Right lobe of liver (tissue), 4 donors: Measurements from ENCODE around the gene TBL1Y.
"Not testable (repeated sequence)": the region's sequence is repeated elsewhere in the genome, so short reads cannot be mapped to it uniquely, and the experiment has no call there.

Source experiments
- POLR2A ChIP-seq: fragments of 450-650 bp; IDR thresholded peaks from one replicate; pipeline ENCODE4 v1.6.1; 2017; ENCODE audit warnings: antibody characterized with exemption, mild to moderate bottlenecking
- TF ChIP-seq, protein P1 (sequence below), 4 donors: fragments of 200-600 bp in 3 of 4; fragments of 450-650 bp in 1 of 4; IDR thresholded peaks; one replicate each; pipeline versions ENCODE4 v1.5.1 to v1.8.0; 2016 to 2022; ENCODE audit warnings: antibody characterized with exemption in 4 of 4, mild to moderate bottlenecking in 2 of 4
- donor health status: DM: no; HTN: no; CAD: no.
- donor health status: DM: no; HTN: no; CAD: no.
- donor health status: DM: no; HTN: yes; CAD: no.

DNA sequence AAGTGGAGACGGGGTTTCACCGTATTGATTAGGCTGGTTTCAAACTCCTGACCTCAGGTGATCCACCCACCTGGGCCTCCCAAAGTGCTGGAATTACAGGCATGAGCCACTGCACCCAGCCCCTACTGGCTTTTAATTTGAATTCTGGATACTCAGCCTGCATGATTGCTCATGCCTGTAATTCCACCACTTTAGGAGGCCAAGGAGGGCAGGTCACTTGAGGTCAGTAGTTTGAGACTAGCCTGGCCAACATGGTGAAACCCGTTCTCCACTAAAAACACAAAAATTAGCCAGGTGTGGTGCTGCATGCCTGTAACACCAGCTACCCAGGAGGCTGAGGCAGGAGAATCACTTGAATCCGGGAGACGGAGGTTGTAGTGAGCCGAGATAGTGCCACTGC is 2.5 kb upstream of the TBL1Y start:
- TF ChIP-seq, protein P1, sequence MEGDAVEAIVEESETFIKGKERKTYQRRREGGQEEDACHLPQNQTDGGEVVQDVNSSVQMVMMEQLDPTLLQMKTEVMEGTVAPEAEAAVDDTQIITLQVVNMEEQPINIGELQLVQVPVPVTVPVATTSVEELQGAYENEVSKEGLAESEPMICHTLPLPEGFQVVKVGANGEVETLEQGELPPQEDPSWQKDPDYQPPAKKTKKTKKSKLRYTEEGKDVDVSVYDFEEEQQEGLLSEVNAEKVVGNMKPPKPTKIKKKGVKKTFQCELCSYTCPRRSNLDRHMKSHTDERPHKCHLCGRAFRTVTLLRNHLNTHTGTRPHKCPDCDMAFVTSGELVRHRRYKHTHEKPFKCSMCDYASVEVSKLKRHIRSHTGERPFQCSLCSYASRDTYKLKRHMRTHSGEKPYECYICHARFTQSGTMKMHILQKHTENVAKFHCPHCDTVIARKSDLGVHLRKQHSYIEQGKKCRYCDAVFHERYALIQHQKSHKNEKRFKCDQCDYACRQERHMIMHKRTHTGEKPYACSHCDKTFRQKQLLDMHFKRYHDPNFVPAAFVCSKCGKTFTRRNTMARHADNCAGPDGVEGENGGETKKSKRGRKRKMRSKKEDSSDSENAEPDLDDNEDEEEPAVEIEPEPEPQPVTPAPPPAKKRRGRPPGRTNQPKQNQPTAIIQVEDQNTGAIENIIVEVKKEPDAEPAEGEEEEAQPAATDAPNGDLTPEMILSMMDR (IDR thresholded peaks at IDR 0.05) = not testable (repeated sequence)
- TF ChIP-seq POLR2A = not testable (repeated sequence)
